SK-N-MC (cell line): ENCODE results near the gene CCDC68.

ENCODE experiments used
- DNase-seq: peaks from one replicate; pipeline ENCODE4 v3.0.0-alpha.2; 2011; ENCODE audit warnings: low read depth, low spot score
- H3K27ac ChIP-seq: fragments of 200-600 bp; sonication (generic); 2 replicates; pipeline ENCODE4 v1.5.1; 2016; ENCODE audit warnings: mixed run types
- H3K36me3 ChIP-seq: fragments of 200-600 bp; sonication (generic); 2 replicates; pipeline ENCODE4 v1.6.1; 2017; ENCODE audit warnings: antibody characterized with exemption, low read length, mixed read lengths; ENCODE audit not compliant: insufficient read depth
- H3K4me3 ChIP-seq: fragments of 200-600 bp; sonication (generic); 2 replicates; pipeline ENCODE4 v1.5.1; 2016
- H3K9ac ChIP-seq: fragments of 200-600 bp; sonication (generic); 2 replicates; pipeline ENCODE4 v1.8.0; 2017; ENCODE audit warnings: mixed run types, mixed read lengths; ENCODE audit not compliant: insufficient read length
- H3K9me3 ChIP-seq: fragments of 200-600 bp; sonication (generic); 2 replicates; pipeline ENCODE4 v1.6.1; 2017; ENCODE audit warnings: low read depth, mild to moderate bottlenecking, antibody characterized with exemption, low read length, moderate library complexity, mixed read lengths
- EZH2 ChIP-seq: fragments of 200-600 bp; sonication (generic); IDR thresholded peaks from one replicate; pipeline ENCODE4 v1.6.1; 2017; ENCODE audit warnings: antibody characterized with exemption
- FOXP2 ChIP-seq: optimal IDR thresholded peaks from 2 replicates; pipeline ENCODE3; 2011; ENCODE audit warnings: mild to moderate bottlenecking, moderate library complexity; ENCODE audit not compliant: insufficient read depth; ENCODE audit errors: extremely low read length, control extremely low read depth
- POLR2AphosphoS5 ChIP-seq: IDR thresholded peaks from 2 replicates; pipeline ENCODE4 v1.6.1; 2012; ENCODE audit warnings: mild to moderate bottlenecking, low read depth, low read length, borderline replicate concordance

The CCDC68 gene

DNA sequence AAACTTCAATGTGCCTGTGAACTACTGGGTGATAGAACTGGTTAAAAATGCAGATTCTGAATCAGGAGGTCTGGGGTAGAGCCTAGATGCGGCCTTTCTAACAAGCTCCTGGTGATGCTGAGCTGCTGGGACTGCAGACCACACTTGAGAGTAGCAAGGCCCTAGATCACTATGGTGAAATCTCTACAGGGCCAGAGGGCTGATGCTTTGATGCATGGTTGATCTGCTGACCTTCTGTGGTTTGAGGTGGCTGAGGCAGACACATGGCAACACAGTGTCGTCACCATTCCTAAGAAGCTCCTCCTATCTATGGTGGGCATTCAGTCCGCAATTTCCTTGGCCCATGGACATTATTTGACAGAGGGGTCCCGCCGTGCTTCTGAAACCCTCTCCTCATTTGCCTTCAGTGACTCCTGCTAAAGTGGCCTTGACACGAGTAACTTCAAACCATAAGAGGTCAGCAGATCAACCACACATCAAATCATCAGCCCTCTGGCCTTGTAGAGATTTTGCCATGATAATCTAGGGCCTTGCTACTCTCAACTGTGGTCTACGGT is 19.8 kb downstream of the CCDC68 start:
- TF ChIP-seq FOXP2, result no peak
- TF ChIP-seq POLR2AphosphoS5, result no peak
- TF ChIP-seq EZH2, result no peak
- Histone ChIP-seq H3K4me3 (no peak overlapping the region), H3K27ac (no peak overlapping the region), H3K9me3 (no peaks in the 10 kb centered on the region), H3K9ac (no peak overlapping the region), H3K36me3 (no peaks in the 10 kb centered on the region)
- DNase-seq, result no peak

DNA sequence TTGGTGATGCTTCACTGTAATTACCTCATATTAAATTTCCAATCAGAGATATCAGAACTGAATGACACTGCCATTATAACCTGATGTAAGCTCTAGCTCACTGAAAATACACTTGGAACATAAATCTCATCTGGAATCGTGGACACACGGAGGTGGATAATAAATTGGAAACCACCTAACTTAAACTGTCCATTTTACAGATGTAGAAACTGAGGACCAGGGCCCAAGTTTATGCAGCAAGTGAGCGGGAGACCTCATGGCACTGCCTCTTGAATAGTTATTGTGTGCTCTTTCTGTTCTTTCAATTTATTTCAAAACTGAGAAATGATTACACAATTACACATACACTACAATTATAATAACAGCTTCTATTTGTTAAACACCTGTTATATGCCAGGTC is 20.8 kb downstream of the CCDC68 start:
- Histone ChIP-seq H3K27ac (no peak overlapping the region), H3K36me3 (no peaks in the 10 kb centered on the region), H3K9ac (no peak overlapping the region), H3K9me3 (no peaks in the 10 kb centered on the region), H3K4me3 (no peak overlapping the region)
- TF ChIP-seq EZH2 (no peak), POLR2AphosphoS5 (no peak), FOXP2 (no peak)
- DNase-seq, result no peak

DNA sequence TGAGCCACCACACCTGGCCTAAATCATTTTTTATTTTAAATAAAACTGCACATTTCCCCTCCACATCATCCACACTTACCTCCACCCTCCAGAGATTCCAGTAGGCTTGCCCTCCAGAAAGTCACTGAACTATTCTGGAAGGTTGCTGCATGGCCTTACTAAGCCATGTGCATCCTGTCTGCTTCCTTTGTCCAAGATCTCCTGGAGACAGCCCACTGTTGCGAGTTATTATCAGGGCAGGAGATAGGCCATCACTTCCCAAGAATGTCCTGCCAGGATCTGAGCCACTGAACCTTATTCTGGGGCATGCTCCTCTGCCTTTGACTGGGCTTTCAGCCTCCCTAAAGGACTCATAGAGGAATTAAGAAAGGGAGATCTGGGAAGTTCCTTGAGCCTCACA is 26.8 kb downstream of the CCDC68 start:
- no peak for DNase-seq
- no peak overlapping the region for H3K27ac ChIP-seq
- TF ChIP-seq FOXP2, result no peak
- no peak for TF ChIP-seq EZH2
- TF ChIP-seq POLR2AphosphoS5, result no peak
- H3K9me3 ChIP-seq, result no peaks in the 10 kb centered on the region
- H3K36me3 ChIP-seq, result no peaks in the 10 kb centered on the region
- H3K9ac ChIP-seq, result no peak overlapping the region
- H3K4me3 ChIP-seq, result no peak overlapping the region

DNA sequence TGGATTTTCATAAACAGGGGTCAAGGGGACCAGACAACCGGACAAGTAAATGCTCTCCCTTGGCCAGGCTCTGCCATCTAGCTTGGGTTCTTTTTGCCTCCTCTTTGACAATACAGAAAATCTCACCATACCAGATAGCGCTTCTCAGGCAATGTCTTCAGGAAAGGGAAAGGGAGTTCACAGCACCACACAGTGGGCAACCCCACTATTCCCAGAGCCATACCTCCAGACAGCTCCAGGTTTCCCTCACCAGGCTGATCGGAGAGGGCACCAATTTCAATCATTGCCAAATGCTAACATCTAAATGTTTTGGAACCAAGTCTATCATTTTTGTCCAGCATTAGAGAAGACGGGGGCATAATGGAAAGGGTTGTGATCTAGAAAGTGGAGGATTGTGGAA is 28.1 kb downstream of the CCDC68 start:
- TF ChIP-seq POLR2AphosphoS5 (no peak), FOXP2 (no peak), EZH2 (no peak)
- DNase-seq, result no peak
- Histone ChIP-seq H3K9me3 (no peaks in the 10 kb centered on the region), H3K9ac (no peak overlapping the region), H3K27ac (no peak overlapping the region; the same call in 1 of the 2 replicates), H3K36me3 (no peaks in the 10 kb centered on the region), H3K4me3 (no peak overlapping the region)

DNA sequence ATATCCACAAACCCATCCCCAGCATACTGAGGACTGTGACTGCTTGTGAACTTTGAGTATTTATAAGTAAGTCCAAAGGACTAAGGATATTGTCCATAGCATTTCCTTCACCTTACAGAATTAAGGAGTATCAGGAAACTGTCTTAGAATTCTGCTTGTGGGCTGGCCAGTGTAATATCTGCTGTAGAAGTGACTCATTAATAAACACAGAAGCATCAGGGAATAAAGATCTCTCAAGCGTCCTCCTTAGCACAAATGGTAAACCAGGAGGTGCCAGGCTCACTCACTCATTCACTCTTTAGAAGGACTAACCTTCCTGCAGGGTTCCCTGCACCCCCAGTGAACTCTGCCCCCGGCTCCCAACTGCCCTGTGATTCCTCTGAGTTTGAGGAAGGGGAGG is 31.0 kb downstream of the CCDC68 start:
- no peak for DNase-seq
- Histone ChIP-seq H3K27ac (no peak overlapping the region), H3K36me3 (no peaks in the 10 kb centered on the region), H3K4me3 (no peak overlapping the region), H3K9me3 (no peaks in the 10 kb centered on the region), H3K9ac (no peak overlapping the region)
- TF ChIP-seq POLR2AphosphoS5, result no peak
- no peak for TF ChIP-seq EZH2
- TF ChIP-seq FOXP2, result no peak

DNA sequence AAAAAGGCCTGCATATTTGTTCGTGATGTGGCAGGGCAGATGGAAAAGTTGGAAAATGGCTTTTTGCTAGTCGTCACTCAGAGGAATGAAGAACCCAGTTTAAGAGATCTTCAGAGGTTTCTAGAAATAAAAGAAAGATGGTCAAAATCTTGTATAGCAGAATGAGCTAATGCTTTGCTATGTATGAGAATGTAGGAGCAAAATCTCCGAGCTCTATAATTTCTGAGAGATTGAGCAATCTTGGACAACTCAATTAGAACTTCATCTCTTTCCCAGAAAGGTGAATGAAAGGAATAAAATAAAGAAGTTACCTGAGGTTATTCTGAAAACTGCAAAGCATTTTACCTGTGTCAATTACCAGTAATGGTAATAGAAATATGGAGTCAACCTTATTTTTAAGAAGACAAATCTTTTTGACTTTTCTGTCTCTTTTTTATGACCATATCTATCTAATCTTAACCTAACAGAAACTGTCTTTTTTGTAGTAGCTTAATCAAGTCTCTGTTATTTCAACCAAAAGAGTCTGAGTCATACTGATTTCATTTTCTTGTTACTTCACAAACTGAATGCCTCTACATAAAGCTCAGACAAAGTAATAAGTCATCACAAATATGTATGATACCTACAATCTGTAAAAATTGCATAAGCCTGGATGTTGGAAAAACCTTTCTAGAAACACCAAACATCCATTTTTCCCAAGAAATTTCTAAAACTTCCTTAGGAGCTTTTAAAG is 32.5 kb downstream of the CCDC68 start:
- Histone ChIP-seq H3K27ac (no peak overlapping the region), H3K36me3 (no peaks in the 10 kb centered on the region), H3K9ac (no peak overlapping the region), H3K9me3 (no peaks in the 10 kb centered on the region), H3K4me3 (no peak overlapping the region)
- no peak for DNase-seq
- TF ChIP-seq FOXP2 (no peak), POLR2AphosphoS5 (no peak), EZH2 (no peak)

DNA sequence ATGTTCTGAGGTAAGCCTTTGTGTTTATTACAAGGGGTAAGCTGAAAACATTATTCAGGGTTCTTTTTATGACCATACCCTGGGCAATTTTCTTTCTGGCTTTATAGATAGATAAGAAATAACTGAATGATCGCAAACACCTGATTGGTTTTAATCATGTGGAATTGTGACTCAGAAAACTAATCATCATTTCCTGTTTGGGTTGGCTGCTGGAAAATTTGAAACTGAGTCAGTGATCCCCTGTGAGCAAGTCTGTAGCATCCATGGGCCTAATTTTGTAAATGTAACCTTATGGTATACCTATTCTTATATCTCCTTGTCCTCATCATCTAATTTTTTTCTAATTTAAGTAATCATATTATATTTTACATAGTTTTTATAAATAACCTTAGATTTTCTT is 34.3 kb downstream of the CCDC68 start:
- Histone ChIP-seq H3K27ac (no peak overlapping the region), H3K36me3 (no peaks in the 10 kb centered on the region), H3K4me3 (no peak overlapping the region), H3K9ac (no peak overlapping the region), H3K9me3 (no peaks in the 10 kb centered on the region)
- DNase-seq, result no peak
- TF ChIP-seq EZH2, result no peak
- TF ChIP-seq FOXP2, result no peak
- TF ChIP-seq POLR2AphosphoS5, result no peak

DNA sequence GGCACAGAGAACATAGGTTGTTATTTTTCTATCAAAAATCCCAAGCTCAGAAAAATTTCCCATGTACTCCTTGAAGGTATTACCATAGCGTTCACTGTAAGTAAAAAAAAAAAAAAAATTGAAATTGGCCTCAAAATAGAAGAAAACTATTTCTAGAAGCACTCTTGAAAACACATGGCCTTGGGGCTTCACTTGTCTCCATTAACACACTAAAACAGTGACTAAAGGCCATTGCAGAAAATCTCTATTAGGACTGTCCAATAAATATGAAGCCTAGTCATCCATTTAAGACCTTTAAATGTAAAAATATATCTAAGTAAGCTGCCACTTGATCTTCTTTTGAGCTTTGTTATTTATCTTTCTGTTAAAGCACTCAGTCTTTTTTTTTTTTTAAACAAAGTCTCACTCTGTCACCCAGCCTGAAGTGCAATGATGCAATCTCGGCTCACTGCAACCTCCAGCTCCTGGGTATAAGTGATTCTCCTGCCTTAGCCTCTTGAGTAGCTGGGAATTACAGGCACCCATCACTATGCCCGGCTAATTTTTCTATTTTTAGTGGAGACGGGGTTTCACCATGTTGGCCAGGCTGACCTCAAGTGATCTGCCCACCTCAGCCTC is 35.8 kb downstream of the CCDC68 start:
- no peak overlapping the region for H3K4me3 ChIP-seq
- H3K27ac ChIP-seq, result no peak overlapping the region; the same call in 1 of the 2 replicates
- H3K9me3 ChIP-seq, result no peaks in the 10 kb centered on the region
- H3K36me3 ChIP-seq, result no peaks in the 10 kb centered on the region
- DNase-seq, result no peak
- TF ChIP-seq EZH2 (no peak), POLR2AphosphoS5 (no peak), FOXP2 (no peak)
- no peak overlapping the region for H3K9ac ChIP-seq

DNA sequence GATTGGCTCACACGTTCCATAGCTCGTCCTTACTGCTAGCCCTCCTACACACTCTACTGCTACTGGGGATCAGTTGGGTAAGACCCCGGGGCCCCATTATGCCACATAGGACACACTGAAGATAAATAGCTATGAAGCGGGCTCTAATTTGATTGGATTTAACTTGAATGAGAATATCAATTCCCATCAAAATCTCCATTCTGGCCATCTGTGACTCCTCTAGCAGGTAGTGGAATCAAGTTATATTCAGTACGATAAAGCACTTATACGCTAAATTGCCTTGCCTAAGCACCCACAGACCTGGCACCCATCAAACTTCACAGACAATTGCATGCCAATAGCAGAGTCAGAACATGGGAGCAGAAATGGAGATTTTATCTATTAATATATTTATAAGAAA is 39.8 kb downstream of the CCDC68 start:
- no peak for DNase-seq

More for the DNA sequence above, 39.8 kb downstream of the CCDC68 start:
- Histone ChIP-seq H3K9ac (no peak overlapping the region), H3K9me3 (no peaks in the 10 kb centered on the region), H3K27ac (no peak overlapping the region), H3K36me3 (no peaks in the 10 kb centered on the region), H3K4me3 (no peak overlapping the region)
- TF ChIP-seq EZH2 (no peak), POLR2AphosphoS5 (no peak), FOXP2 (no peak)
